ENCODE data around the gene POM121. TPM values are rescaled to one million over a fixed set of nuclear protein-coding genes. Genes with fewer than 3 reads are reported as not detected.

Gene POM121
- total and polyA plus RNA-seq, 2 of the 8 experiments (the other 6 are each of a cell fraction or from before 2014, with no cell fraction given) = 11.5 to 57.0 TPM

GRCh38 chr7:72924733-72925545 lies at the start of gene POM121 (continued):
- TF ChIP-seq TEAD4 (IDR thresholded peaks at IDR 0.05; ENCODE audit: low read depth, low read length) (no peak), POLR2A (IDR thresholded peaks at IDR 0.05; ENCODE audit: control extremely low read depth in 1 of 2, low read depth in 2 of 2, low read length in 2 of 2) (peak; percentile 92 to 94), EGR1 (IDR thresholded peaks at IDR 0.05; ENCODE audit: borderline replicate concordance, low read depth, low read length) (no peak), TBP (IDR thresholded peaks at IDR 0.05; ENCODE audit: low read depth, low read length) (peak; percentile 90), NANOG (IDR thresholded peaks at IDR 0.05; ENCODE audit: insufficient read depth, low read depth, low read length, poor library complexity, severe bottlenecking) (no peak), SP1 (IDR thresholded peaks at IDR 0.05; ENCODE audit: low read depth, low read length) (no peak), MAX (IDR thresholded peaks at IDR 0.05) (peak; percentile 50), KDM4A (IDR thresholded peaks at IDR 0.05; ENCODE audit: low read depth, low read length, severe bottlenecking) (peak; percentile 99), SIN3A (conservative IDR thresholded peaks at IDR 0.05 in 1 of 2, IDR thresholded peaks at IDR 0.05 in 1 of 2; ENCODE audit: low read depth in 1 of 2, low read length in 2 of 2) (peak; percentile 45 to 83; a peak in 2 of 4 replicates), ASH2L (IDR thresholded peaks at IDR 0.05; ENCODE audit: low read length) (peak; percentile 99), SIRT6 (IDR thresholded peaks at IDR 0.05; ENCODE audit: low read length) (no peak), CBX5 (IDR thresholded peaks at IDR 0.05; ENCODE audit: low read depth, low read length) (no peak), BACH1 (IDR thresholded peaks at IDR 0.05; ENCODE audit: low read length) (no peak), TCF12 (IDR thresholded peaks at IDR 0.05; ENCODE audit: low read depth, low read length) (no peak), RBBP5 (IDR thresholded peaks at IDR 0.05; ENCODE audit: borderline replicate concordance, low read depth, low read length) (peak; percentile 74; the same call in 1 of the 2 replicates), MAFK (IDR thresholded peaks at IDR 0.05; ENCODE audit: low read depth, low read length) (no peak), SAP30 (IDR thresholded peaks at IDR 0.05; ENCODE audit: insufficient read depth, insufficient replicate concordance, low read length) (no peak), SP4 (IDR thresholded peaks at IDR 0.05; ENCODE audit: low read length) (peak; percentile 31; the same call in 1 of the 2 replicates), ZNF274 (IDR thresholded peaks at IDR 0.05; ENCODE audit: borderline replicate concordance, extremely low read depth, low read length) (no peak), SRF (IDR thresholded peaks at IDR 0.05; ENCODE audit: low read depth, low read length) (peak; percentile 71), CHD1 (IDR thresholded peaks at IDR 0.05; ENCODE audit: low read depth, low read length) (no peak), RXRA (IDR thresholded peaks at IDR 0.05; ENCODE audit: insufficient read depth, low read depth, low read length) (no peak), HDAC6 (IDR thresholded peaks at IDR 0.05; ENCODE audit: low read depth, low read length) (no peak), CHD2 (IDR thresholded peaks at IDR 0.05; ENCODE audit: low read length) (peak; percentile 52; the same call in 1 of the 2 replicates), SIX5 (IDR thresholded peaks at IDR 0.05; ENCODE audit: low read depth, low read length) (no peak), JUND (IDR thresholded peaks at IDR 0.05; ENCODE audit: low read length) (0 out of 2 replicates have a peak, but pooled peaks have one; percentile 24)

Data from H1 (cell line).